Ishikawa (cell line): ENCODE measurements around the gene CFAP141.

Experiments
- EGR1 ChIP-seq: IDR thresholded peaks from 2 replicates; pipeline ENCODE4 v1.6.1; 2012
- EP300 ChIP-seq: IDR thresholded peaks from 2 replicates; pipeline ENCODE4 v1.6.1; 2012; ENCODE audit warnings: borderline replicate concordance
- RAD21 ChIP-seq: IDR thresholded peaks from 2 replicates; pipeline ENCODE4 v1.6.1; 2012; ENCODE audit warnings: low read depth
- REST ChIP-seq: IDR thresholded peaks from 2 replicates; pipeline ENCODE4 v1.6.1; 2012; ENCODE audit warnings: low read depth, mild to moderate bottlenecking
- TCF12 ChIP-seq: IDR thresholded peaks from 2 replicates; pipeline ENCODE4 v1.6.1; 2012; ENCODE audit warnings: low read depth
- TEAD4 ChIP-seq: IDR thresholded peaks from 2 replicates; pipeline ENCODE4 v1.6.1; 2012

- TF ChIP-seq REST (no peak), TEAD4 (no peak), TCF12 (no peak), EP300 (no peak), EGR1 (no peak), RAD21 (no peak)
Observed at GRCh38 chr1:154171880-154172279, 34.3 kb downstream of the CFAP141 start.
